Stomach (tissue), 9 donors: ENCODE data around the gene NSD2. TPM values are rescaled to one million over a fixed set of nuclear protein-coding genes. Genes with fewer than 3 reads are reported as not detected.

Experiments used
- DNase-seq, 2 donors: peaks; one replicate each; pipeline versions ENCODE4 v3.0.0 to v3.0.0-alpha.2; 2013 to 2019
- H3K27ac ChIP-seq, 5 donors: fragments of 200-600 bp in 4 of 5; sonication (generic) in 4 of 5; one replicate each; pipeline ENCODE4 v1.5.1; 2013 to 2019; ENCODE audit warnings: mild to moderate bottlenecking in 1 of 5, moderate library complexity in 1 of 5
- H3K27me3 ChIP-seq, 3 donors: fragments of 200-600 bp; sonication (generic); one replicate each; pipeline ENCODE4 v1.5.1; 2017 to 2019; ENCODE audit warnings: mixed run types in 1 of 3
- H3K36me3 ChIP-seq, 4 donors: fragments of 200-600 bp; sonication (generic); 1 replicate in 3 of 4; 2 replicates in 1 of 4; pipeline ENCODE4 v1.5.1; 2016 to 2019
- H3K4me1 ChIP-seq, 4 donors: fragments of 200-600 bp; sonication (generic); one replicate each; pipeline ENCODE4 v1.5.1; 2016 to 2019
- H3K4me3 ChIP-seq, 4 donors: fragments of 200-600 bp; sonication (generic) in 3 of 4; one replicate each; pipeline ENCODE4 v1.5.1; 2016 to 2019; ENCODE audit warnings: mild to moderate bottlenecking in 1 of 4
- H3K9me3 ChIP-seq, 4 donors: fragments of 200-600 bp; sonication (generic); one replicate each; pipeline ENCODE4 v1.5.1; 2016 to 2019
- EP300 ChIP-seq: sonication (generic); formaldehyde crosslinking; IDR thresholded peaks from one replicate; pipeline ENCODE4 v1.6.1; 2017; ENCODE audit warnings: antibody characterized with exemption
- POLR2A ChIP-seq, 4 donors: fragments of 450-650 bp; IDR thresholded peaks; one replicate each; pipeline ENCODE4 v1.6.1; 2016; ENCODE audit warnings: antibody characterized with exemption in 4 of 4, control low read depth in 2 of 4, mild to moderate bottlenecking in 1 of 4, moderate library complexity in 1 of 4
- POLR2AphosphoS5 ChIP-seq, 3 donors: sonication (generic); formaldehyde crosslinking; IDR thresholded peaks; one replicate each; pipeline ENCODE4 v1.6.1; 2016; ENCODE audit warnings: antibody characterized with exemption in 3 of 3
- WGBS, 5 donors: extraction: QIAGEN DNeasy Blood & Tissue Kit in 3 of 5; methylation state at CpG; one replicate each; pipeline versions ENCODE4 v1.1.5 to v1.1.7; 2013 to 2018; 5-methylcytosine and 5-hydroxymethylcytosine counted together
- intact Hi-C: fragments of 100-400 bp; cut with DNase I; formaldehyde crosslinking; loops from one replicate; pipeline ENCODE4 v1.15.1; 2023; ENCODE audit warnings: low total_unique reads
- polyA plus RNA-seq, 3 donors: library from polyadenylated mRNA; stranded (reverse); fragments of 200-250 nt; gene quantifications; one replicate each; pipeline ENCODE4 v1.2.3, GENCODE V29; 2013
- total RNA-seq, 5 donors: library from RNA; depleted of rRNA; stranded (reverse); fragments of >200 nt; gene quantifications; one replicate each; pipeline versions ENCODE4 v1.1.0 to v1.2.3, GENCODE V29; 2014 to 2016
- TF ChIP-seq, protein P1 (sequence below), 7 experiments: fragments of 450-650 bp in 4 of 7; fragments of 200-600 bp in 3 of 7; sonication (generic) in 3 of 7; IDR thresholded peaks; one replicate each; pipeline ENCODE4 v1.5.1; 2016 to 2019; ENCODE audit warnings: antibody characterized with exemption in 7 of 7, control low read depth in 2 of 7, mild to moderate bottlenecking in 1 of 7
- donor health status: healthy with polysubstance abuse.
- donor health status: Bipolar disorder and iron deficiency.
- donor health status: healthy.

The NSD2 gene
- total and polyA plus RNA-seq, 8 donors = 4.9 to 176 (median 56.9) TPM

DNA sequence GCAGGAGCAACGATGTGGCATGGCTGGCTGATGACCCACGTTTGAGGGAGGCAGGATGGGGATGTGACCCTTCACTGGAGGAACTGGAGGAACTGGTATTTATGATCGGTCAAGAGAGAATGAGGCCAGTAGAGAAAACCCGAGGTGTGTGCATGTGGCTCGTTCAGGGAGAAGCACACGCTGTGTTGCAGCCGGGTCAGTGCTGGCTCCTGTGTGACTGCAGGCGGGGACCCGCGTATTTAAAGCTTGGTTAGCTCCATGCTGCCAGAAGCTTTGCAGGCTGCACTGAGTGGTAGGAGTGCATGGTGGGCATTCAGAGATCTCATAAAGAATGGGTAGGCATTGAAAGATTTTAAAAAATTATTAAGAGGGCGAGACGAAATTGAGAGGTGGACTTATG lies 85.4 kb downstream of the NSD2 start:
- TF ChIP-seq EP300 (no peak), POLR2AphosphoS5 (IDR thresholded peaks at IDR 0.05) (no peak), POLR2A (IDR thresholded peaks at IDR 0.05) (no peak)
- TF ChIP-seq, protein P1, sequence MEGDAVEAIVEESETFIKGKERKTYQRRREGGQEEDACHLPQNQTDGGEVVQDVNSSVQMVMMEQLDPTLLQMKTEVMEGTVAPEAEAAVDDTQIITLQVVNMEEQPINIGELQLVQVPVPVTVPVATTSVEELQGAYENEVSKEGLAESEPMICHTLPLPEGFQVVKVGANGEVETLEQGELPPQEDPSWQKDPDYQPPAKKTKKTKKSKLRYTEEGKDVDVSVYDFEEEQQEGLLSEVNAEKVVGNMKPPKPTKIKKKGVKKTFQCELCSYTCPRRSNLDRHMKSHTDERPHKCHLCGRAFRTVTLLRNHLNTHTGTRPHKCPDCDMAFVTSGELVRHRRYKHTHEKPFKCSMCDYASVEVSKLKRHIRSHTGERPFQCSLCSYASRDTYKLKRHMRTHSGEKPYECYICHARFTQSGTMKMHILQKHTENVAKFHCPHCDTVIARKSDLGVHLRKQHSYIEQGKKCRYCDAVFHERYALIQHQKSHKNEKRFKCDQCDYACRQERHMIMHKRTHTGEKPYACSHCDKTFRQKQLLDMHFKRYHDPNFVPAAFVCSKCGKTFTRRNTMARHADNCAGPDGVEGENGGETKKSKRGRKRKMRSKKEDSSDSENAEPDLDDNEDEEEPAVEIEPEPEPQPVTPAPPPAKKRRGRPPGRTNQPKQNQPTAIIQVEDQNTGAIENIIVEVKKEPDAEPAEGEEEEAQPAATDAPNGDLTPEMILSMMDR (IDR thresholded peaks at IDR 0.05) = no peak
- H3K27ac ChIP-seq = no peak overlapping the region
- no peaks in the 10 kb centered on the region for H3K27me3 ChIP-seq
- no peak overlapping the region for H3K4me3 ChIP-seq
- intact Hi-C loops = no loop called here
- no peaks in the 10 kb centered on the region for H3K4me1 ChIP-seq
- WGBS, 5 donors = 86 to 93% (median 91%) methylated on average over 12 of the region's 12 CpGs
- no peak for DNase-seq
- H3K9me3 ChIP-seq = no peaks in the 10 kb centered on the region
- peaks cover 51 to 100% (median 98%) of the 10 kb centered on the region in 4 donors for H3K36me3 ChIP-seq

DNA sequence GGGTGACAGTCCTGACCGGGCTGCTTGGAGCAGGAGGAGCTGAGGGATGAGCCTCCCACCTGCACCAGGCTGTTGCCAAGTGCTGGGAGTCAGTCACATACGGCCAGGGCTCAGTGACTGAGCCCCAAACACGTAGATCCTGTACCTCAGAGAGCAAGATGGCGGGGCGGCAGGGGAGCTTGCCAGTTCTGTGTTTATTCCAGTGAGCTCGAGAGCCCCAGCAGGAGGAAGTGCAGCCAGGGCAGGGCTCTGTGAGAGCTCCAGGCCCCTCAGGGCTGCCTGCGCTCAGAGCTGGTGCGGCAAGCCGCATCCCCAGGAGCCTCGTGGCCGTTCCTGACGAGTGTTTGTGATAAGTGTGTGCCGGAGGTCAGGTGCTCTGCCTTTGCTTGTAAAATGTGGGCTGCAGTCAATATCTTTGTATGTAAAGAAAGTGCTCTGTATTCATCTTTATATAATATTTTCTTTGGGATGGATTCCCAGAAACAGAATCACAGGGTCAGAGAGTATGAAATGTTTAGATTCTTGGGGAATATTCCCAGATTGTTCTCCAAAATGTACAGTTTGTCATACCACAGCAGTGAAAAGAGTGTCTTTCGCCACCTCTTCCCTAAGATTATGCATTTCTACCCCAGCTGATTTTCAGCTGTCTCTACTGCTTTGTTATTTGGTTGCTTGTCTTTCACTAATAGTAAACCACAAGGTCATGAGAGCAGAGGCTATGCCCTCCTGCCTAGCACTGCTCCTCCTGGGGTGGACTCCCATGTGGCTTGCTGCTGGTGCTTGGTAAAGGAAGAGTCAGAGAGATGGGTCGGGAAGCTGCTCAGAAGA lies 87.3 kb downstream of the NSD2 start:
- intact Hi-C loops = no loop called here
- Histone ChIP-seq H3K27me3 (no peaks in the 10 kb centered on the region), H3K36me3 (peaks cover 45 to 100% (median 98%) of the 10 kb centered on the region in 4 donors), H3K4me1 (no peaks in the 10 kb centered on the region), H3K9me3 (no peaks in the 10 kb centered on the region), H3K27ac (no peak overlapping the region), H3K4me3 (no peak overlapping the region)
- TF ChIP-seq EP300 (no peak), POLR2AphosphoS5 (IDR thresholded peaks at IDR 0.05) (no peak), POLR2A (IDR thresholded peaks at IDR 0.05) (no peak)
- TF ChIP-seq, protein P1 (IDR thresholded peaks at IDR 0.05) = no peak
- DNase-seq = no peak
- 86 to 90% (median 88%) methylated on average over 15 of the region's 15 CpGs for WGBS, 5 donors

DNA sequence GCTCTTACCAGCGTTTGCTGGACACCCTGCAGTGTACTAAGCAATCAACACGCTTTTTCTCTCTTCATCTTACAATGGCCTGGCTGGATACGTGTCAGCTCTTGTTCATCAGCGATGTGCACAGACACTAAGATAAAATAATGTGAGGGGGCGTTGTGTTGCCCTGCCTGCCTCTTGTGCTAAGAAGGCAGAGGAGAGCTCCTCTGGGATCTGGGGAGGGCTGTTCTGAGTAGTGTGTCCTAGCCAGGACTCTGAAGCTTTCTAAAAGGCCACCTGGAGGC lies 87.9 kb downstream of the NSD2 start:
- intact Hi-C loops = no loop called here
- no peak overlapping the region for H3K27ac ChIP-seq
- H3K4me3 ChIP-seq = no peak overlapping the region
- no peaks in the 10 kb centered on the region for H3K9me3 ChIP-seq
- 89 to 96% (median 93%) methylated on average over 5 of the region's 5 CpGs for WGBS, 5 donors
- peaks cover 45 to 99% (median 96%) of the 10 kb centered on the region in 4 donors for H3K36me3 ChIP-seq
- TF ChIP-seq POLR2A (IDR thresholded peaks at IDR 0.05) (no peak), EP300 (no peak), POLR2AphosphoS5 (IDR thresholded peaks at IDR 0.05) (no peak)
- TF ChIP-seq, protein P1 (IDR thresholded peaks at IDR 0.05) = no peak
- H3K4me1 ChIP-seq = no peaks in the 10 kb centered on the region
- no peaks in the 10 kb centered on the region for H3K27me3 ChIP-seq
- DNase-seq = no peak

DNA sequence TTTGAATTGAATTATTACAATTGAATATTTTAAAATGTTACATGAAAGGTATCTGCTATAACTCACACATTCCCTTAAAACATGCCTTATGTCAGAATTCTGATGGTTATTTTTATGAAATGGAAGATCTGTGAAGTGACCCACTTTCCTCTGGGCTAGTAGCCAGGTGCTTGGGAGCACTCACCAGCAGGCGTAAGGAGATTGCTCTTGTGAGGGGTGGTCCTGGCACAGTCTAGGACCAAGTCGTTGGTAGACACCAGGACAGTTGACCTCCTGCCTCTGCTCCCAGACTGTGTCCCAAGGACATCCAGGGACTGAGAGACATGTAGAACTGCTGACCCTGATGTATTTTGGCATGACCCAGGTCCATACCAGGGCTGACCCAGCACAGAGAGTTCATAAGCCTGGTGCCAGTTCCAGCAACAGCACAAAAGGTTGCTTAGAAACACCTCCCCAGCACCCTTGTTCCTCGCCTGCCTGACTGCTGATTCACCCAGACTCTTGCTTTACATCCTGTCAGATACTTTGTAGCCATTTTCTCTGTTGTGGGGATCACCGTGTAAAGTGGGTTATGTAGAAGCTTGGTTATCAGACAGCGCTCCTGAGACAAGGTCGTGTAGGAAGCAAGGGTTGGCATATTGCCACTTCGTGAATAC lies 89.1 kb downstream of the NSD2 start:
- Histone ChIP-seq H3K27ac (no peak overlapping the region), H3K36me3 (peaks cover 41 to 93% (median 87%) of the 10 kb centered on the region in 4 donors), H3K9me3 (no peaks in the 10 kb centered on the region), H3K4me3 (no peak overlapping the region), H3K27me3 (no peaks in the 10 kb centered on the region), H3K4me1 (no peaks in the 10 kb centered on the region)
- intact Hi-C loops = no loop called here
- DNase-seq = no peak
- TF ChIP-seq EP300 = no peak
- TF ChIP-seq POLR2A (IDR thresholded peaks at IDR 0.05) = no peak
- TF ChIP-seq, protein P1 (IDR thresholded peaks at IDR 0.05) = no peak
- no peak for TF ChIP-seq POLR2AphosphoS5 (IDR thresholded peaks at IDR 0.05)
- 63 to 80% (median 74%) methylated on average over 7 of the region's 7 CpGs for WGBS, 5 donors
